ENCODE results near the gene IFNA8. TPM values are rescaled to one million over a fixed set of nuclear protein-coding genes. Genes with fewer than 3 reads are reported as not detected.
"Not testable (repeated sequence)": the region's sequence is repeated elsewhere in the genome, so short reads cannot be mapped to it uniquely, and the experiment has no call there.

Gene IFNA8
- not detected in 3 replicates for total RNA-seq

GRCh38 chr9:21408817-21409216 is at the start of gene IFNA8:
IFNA8 (plus strand) TSS chr9:21409117; CDS start chr9:21409177, 60 bp downstream.
- H3K4me1 Mint-ChIP-seq: no peaks in the 10 kb centered on the region
- H3K27me3 Mint-ChIP-seq (ENCODE audit: low read depth): peaks cover 4% of the 10 kb centered on the region
- DNase-seq (ENCODE audit: low spot score in 2 of 2, unreplicated experiment in 2 of 2): no peak
- TF ChIP-seq CTCF (IDR thresholded peaks at IDR 0.05; ENCODE audit: unreplicated experiment): no peak
- H3K36me3 Mint-ChIP-seq: no peaks in the 10 kb centered on the region
- no peaks in the 10 kb centered on the region for H3K9me3 Mint-ChIP-seq
- no peak within 1 kb of the TSS for H3K4me3 Mint-ChIP-seq
- no peak within 1 kb of the TSS for H3K27ac Mint-ChIP-seq

DNA sequence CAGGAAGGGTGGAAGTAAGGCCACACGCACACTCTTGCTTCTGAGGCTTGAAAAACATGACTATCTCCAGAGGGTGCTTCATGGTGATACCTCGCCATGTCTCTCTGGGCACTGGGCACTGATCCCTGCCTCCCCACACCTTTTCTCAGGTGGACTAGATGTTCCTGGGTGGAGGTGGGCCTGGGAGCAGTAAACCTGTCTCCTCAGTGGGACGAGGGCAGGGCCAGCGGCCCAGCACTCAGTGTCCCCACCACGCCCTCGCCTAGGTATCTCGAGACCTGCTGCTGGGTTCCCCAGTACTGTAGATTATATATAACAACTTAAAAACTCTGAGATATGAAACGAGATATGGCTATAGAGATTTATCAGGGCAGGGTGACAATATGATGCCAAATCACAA is 46.6 kb upstream of the IFNA8 start:
- Mint-ChIP-seq H3K4me3 (no peak overlapping the region), H3K9me3 (no peaks in the 10 kb centered on the region), H3K4me1 (peaks cover 8% of the 10 kb centered on the region), H3K27ac (no peak overlapping the region), H3K36me3 (no peaks in the 10 kb centered on the region), H3K27me3 (ENCODE audit: low read depth) (no peaks in the 10 kb centered on the region)
- TF ChIP-seq CTCF (IDR thresholded peaks at IDR 0.05; ENCODE audit: unreplicated experiment): no peak
- no peak for DNase-seq (ENCODE audit: low spot score in 2 of 2, unreplicated experiment in 2 of 2)

- H3K4me1 Mint-ChIP-seq; H3K9me3 Mint-ChIP-seq; H3K27me3 Mint-ChIP-seq (ENCODE audit: low read depth); H3K36me3 Mint-ChIP-seq; H3K27ac Mint-ChIP-seq; H3K4me3 Mint-ChIP-seq; DNase-seq (ENCODE audit: low spot score in 2 of 2, unreplicated experiment in 2 of 2): not testable (repeated sequence)
These were observed 41.7 kb upstream of the IFNA8 start for GRCh38 chr9:21367169-21367568.

DNA sequence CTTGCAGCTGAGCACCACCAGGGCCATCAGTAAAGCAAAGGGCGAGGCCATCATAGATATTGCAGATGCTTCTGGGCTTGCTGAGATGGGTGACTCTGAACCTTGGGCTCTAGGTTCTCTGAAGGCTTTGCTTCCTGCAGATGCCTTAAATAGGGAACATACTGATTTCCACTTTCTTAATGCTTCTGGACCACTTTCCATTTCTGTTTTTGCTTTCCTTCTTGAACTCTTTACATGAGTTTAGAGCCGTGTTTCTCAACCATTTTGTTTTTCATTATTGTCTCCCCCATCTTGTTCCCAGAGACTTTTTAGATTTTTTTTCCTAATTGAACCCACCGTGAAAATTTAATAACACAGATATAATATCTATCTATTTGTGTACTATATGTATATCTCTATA is 41.0 kb upstream of the IFNA8 start, which contains the start of gene IFNA13:
TSS of gene IFNA13 (minus strand) at position 101 of the 400 bp plus-strand sequence. CDS start at position 54, 47 bp downstream.
- H3K4me1 Mint-ChIP-seq: no peaks in the 10 kb centered on the region
- TF ChIP-seq CTCF (IDR thresholded peaks at IDR 0.05; ENCODE audit: unreplicated experiment): no peak
- no peak for DNase-seq (ENCODE audit: low spot score in 2 of 2, unreplicated experiment in 2 of 2)
- no peak within 1 kb of the TSS for H3K27ac Mint-ChIP-seq
- no peaks in the 10 kb centered on the region for H3K9me3 Mint-ChIP-seq
- H3K36me3 Mint-ChIP-seq: no peaks in the 10 kb centered on the region
- H3K27me3 Mint-ChIP-seq (ENCODE audit: low read depth): peaks cover 2% of the 10 kb centered on the region
- no peak within 1 kb of the TSS for H3K4me3 Mint-ChIP-seq

DNA sequence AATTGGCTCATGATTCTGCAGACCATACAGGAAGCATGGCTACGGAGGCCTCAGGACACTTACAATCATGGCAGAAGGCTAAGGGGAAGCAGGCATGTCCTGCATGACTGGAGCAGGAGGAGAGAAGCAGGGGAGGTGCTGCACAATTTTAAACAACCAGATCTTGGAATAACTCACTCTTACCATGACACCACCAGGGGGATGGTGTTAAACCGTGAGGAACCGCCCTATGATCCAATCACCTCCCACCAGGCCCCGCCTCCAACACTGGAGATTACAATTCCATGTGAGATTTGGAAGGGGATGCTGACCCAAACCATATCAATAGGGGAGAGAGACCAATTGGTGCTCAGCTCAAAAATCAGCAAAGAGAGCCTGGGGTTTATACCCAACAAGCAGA is 37.5 kb upstream of the IFNA8 start:
- H3K9me3 Mint-ChIP-seq; DNase-seq (ENCODE audit: low spot score in 2 of 2, unreplicated experiment in 2 of 2); H3K27ac Mint-ChIP-seq; H3K36me3 Mint-ChIP-seq; H3K4me1 Mint-ChIP-seq; H3K27me3 Mint-ChIP-seq (ENCODE audit: low read depth); H3K4me3 Mint-ChIP-seq: not testable (repeated sequence)

GRCh38 chr9:21381448-21382339 is 27.2 kb upstream of the IFNA8 start:
- Mint-ChIP-seq H3K4me1 (peaks cover 4% of the 10 kb centered on the region), H3K9me3 (peaks cover 9% of the 10 kb centered on the region), H3K27me3 (ENCODE audit: low read depth) (peaks cover 2% of the 10 kb centered on the region), H3K36me3 (no peaks in the 10 kb centered on the region), H3K27ac (peak overlapping the region; percentile 39), H3K4me3 (no peak overlapping the region)
- no peak for DNase-seq (ENCODE audit: low spot score in 2 of 2, unreplicated experiment in 2 of 2)
- TF ChIP-seq CTCF (IDR thresholded peaks at IDR 0.05; ENCODE audit: unreplicated experiment): no peak

Data from mesothelial cell of epicardium (in vitro differentiated cells).